Loucy (cell line): ENCODE measurements around the gene NARF.

Source experiments
- CTCF ChIP-seq: fragments of 200-600 bp; sonication (generic); conservative IDR thresholded peaks from 2 replicates; pipeline ENCODE4 v1.5.1; 2014; ENCODE audit warnings: mild to moderate bottlenecking, antibody characterized with exemption, low read length
- EZH2phosphoT487 ChIP-seq: fragments of 200-600 bp; IDR thresholded peaks from 2 replicates; pipeline ENCODE4 v1.6.1; 2018; ENCODE audit warnings: antibody characterized with exemption, mild to moderate bottlenecking, moderate library complexity, borderline replicate concordance

- TF ChIP-seq CTCF, result no peak
- TF ChIP-seq EZH2phosphoT487, result no peak
These were observed 30.0 kb upstream of the NARF start for GRCh38 chr17:82428546-82428945.
